Stimulated activated CD8-positive, alpha-beta memory T cell treated with anti-CD3 and anti-CD28 coated beads, Interleukin-15, amount 100 ng/mL, for 4 hours (primary cell): ENCODE results near the gene SLC25A18.
"Not testable (repeated sequence)": the region's sequence is repeated elsewhere in the genome, so short reads cannot be mapped to it uniquely, and the experiment has no call there.

ENCODE experiments used
- DNase-seq, 2 donors: peaks; one replicate each; pipeline ENCODE4 v3.0.0-alpha.2; 2020; ENCODE audit warnings: low read depth in 2 of 2

The SLC25A18 gene

GRCh38 chr22:17562906-17563870 is at the start of gene SLC25A18:
Gene SLC25A18 (plus strand): TSS chr22:17563498. CDS start chr22:17579945, 16,447 bp downstream.
- no peak for DNase-seq

GRCh38 chr22:17513612-17514011 is 49.7 kb upstream of the SLC25A18 start:
- DNase-seq = no peak

- DNase-seq = no peak
Observed at GRCh38 chr22:17514084-17514483, 49.2 kb upstream of the SLC25A18 start.

GRCh38 chr22:17518406-17518805 is 44.9 kb upstream of the SLC25A18 start:
- DNase-seq = no peak

- not testable (repeated sequence) for DNase-seq
Observed at GRCh38 chr22:17521971-17522370, 41.3 kb upstream of the SLC25A18 start.

- DNase-seq = no peak
Observed at GRCh38 chr22:17523925-17524324, 39.4 kb upstream of the SLC25A18 start.

- DNase-seq = no peak
Observed at GRCh38 chr22:17536269-17536668, 27.0 kb upstream of the SLC25A18 start.

- DNase-seq = no peak
Observed at GRCh38 chr22:17537155-17537554, 26.1 kb upstream of the SLC25A18 start.

GRCh38 chr22:17540481-17540880 is 22.8 kb upstream of the SLC25A18 start:
- no peak for DNase-seq

- no peak for DNase-seq
Observed at GRCh38 chr22:17541476-17541875, 21.8 kb upstream of the SLC25A18 start.

- DNase-seq = no peak
Observed at GRCh38 chr22:17542452-17542851, 20.8 kb upstream of the SLC25A18 start.

- no peak for DNase-seq
Observed at GRCh38 chr22:17548010-17548755, 15.1 kb upstream of the SLC25A18 start.

- DNase-seq = no peak
Observed at GRCh38 chr22:17548756-17549035, 14.6 kb upstream of the SLC25A18 start.

- no peak for DNase-seq
Observed at GRCh38 chr22:17549183-17549582, 14.1 kb upstream of the SLC25A18 start.

- no peak for DNase-seq
Observed at GRCh38 chr22:17549655-17550054, 13.6 kb upstream of the SLC25A18 start.

GRCh38 chr22:17552737-17553136 is 10.6 kb upstream of the SLC25A18 start:
- DNase-seq = no peak

- no peak for DNase-seq
Observed at GRCh38 chr22:17554814-17555213, 8.5 kb upstream of the SLC25A18 start.

- DNase-seq = no peak
Observed at GRCh38 chr22:17559188-17559587, 4.1 kb upstream of the SLC25A18 start.

- DNase-seq = no peak
Observed at GRCh38 chr22:17563936-17564391, 666 bp downstream of the SLC25A18 start.

GRCh38 chr22:17566016-17566687 is 2.9 kb downstream of the SLC25A18 start:
- DNase-seq = not testable (repeated sequence)

- DNase-seq = no peak
Observed at GRCh38 chr22:17566776-17567175, 3.5 kb downstream of the SLC25A18 start.

- DNase-seq = no peak
Observed at GRCh38 chr22:17569971-17570511, 6.7 kb downstream of the SLC25A18 start.
